SK-N-DZ (cell line): ENCODE measurements around the gene NRIP3.
A peak's percentile ranks its signal among the peaks of the same experiment; 100 is the strongest.
"Not testable (repeated sequence)": the region's sequence is repeated elsewhere in the genome, so short reads cannot be mapped to it uniquely, and the experiment has no call there.

ENCODE experiments used
- DNase-seq: peaks from one replicate; pipeline ENCODE4 v3.0.0-alpha.2; 2015; ENCODE audit warnings: low spot score

The NRIP3 gene

GRCh38 chr11:8971924-8972316 lies 31.9 kb downstream of the NRIP3 start:
- DNase-seq = no peak

- DNase-seq = no peak
Observed at GRCh38 chr11:8971196-8971923, 32.4 kb downstream of the NRIP3 start.

- no peak for DNase-seq
Observed at GRCh38 chr11:8967184-8967583, 36.6 kb downstream of the NRIP3 start.

- DNase-seq = peak; percentile 92
Observed at GRCh38 chr11:8964324-8965320, 39.2 kb downstream of the NRIP3 start, which contains the start of gene TMEM9B. Gene TMEM9B (minus strand): TSS chr11:8964442. CDS start chr11:8964313, 129 bp downstream.

- DNase-seq = peak; percentile 76
Observed at GRCh38 chr11:8963569-8964323, 40.1 kb downstream of the NRIP3 start.

GRCh38 chr11:8962841-8963240 lies 41.0 kb downstream of the NRIP3 start:
- DNase-seq = no peak

- no peak for DNase-seq
Observed at GRCh38 chr11:8961401-8961800, 42.4 kb downstream of the NRIP3 start.

GRCh38 chr11:8959546-8960166 lies 44.1 kb downstream of the NRIP3 start:
- DNase-seq = peak; percentile 49

- no peak for DNase-seq
Observed at GRCh38 chr11:8956860-8957259, 46.9 kb downstream of the NRIP3 start.

GRCh38 chr11:8948886-8949285 lies 54.9 kb downstream of the NRIP3 start:
- DNase-seq = no peak

GRCh38 chr11:8947230-8947943 lies 56.4 kb downstream of the NRIP3 start:
- no peak for DNase-seq

GRCh38 chr11:8942518-8943066 lies 61.2 kb downstream of the NRIP3 start, which contains the start of gene ASCL3:
Gene ASCL3 (minus strand): TSS chr11:8943016. CDS start chr11:8938161, 4,855 bp downstream.
- DNase-seq = no peak

- no peak for DNase-seq
Observed at GRCh38 chr11:8941341-8942103, 62.3 kb downstream of the NRIP3 start.

- no peak for DNase-seq
Observed at GRCh38 chr11:8937659-8938058, 66.1 kb downstream of the NRIP3 start.

- DNase-seq = no peak
Observed at GRCh38 chr11:8937159-8937558, 66.6 kb downstream of the NRIP3 start.

GRCh38 chr11:8935789-8936188 lies 68.0 kb downstream of the NRIP3 start:
- not testable (repeated sequence) for DNase-seq

GRCh38 chr11:8934742-8935488 lies 68.9 kb downstream of the NRIP3 start:
- no peak for DNase-seq

GRCh38 chr11:8933931-8934330 lies 69.9 kb downstream of the NRIP3 start:
- DNase-seq = no peak
